GM12878 (cell line): ENCODE results near the gene CACNA2D3. TPM values are rescaled to one million over a fixed set of nuclear protein-coding genes. Genes with fewer than 3 reads are reported as not detected.

Source experiments
- ATAC-seq: fragments of 200-7000 bp; cut with Tn5 transposase; 3 replicates; pipeline ENCODE4 v1.9.1; 2020; ENCODE audit warnings: mild to moderate bottlenecking, moderate library complexity
- BruUV-seq: library from RNA; stranded (reverse); fragments of 400-500 nt; replicated peaks from 2 replicates; lab custom pipeline; 2021; lab: Mats Ljungman, UMichigan
- CTCF ChIA-PET: fragments of 300-600 bp; sonication (Branson Sonifier 250); formaldehyde crosslinking; extraction: SDS; loops from one replicate; lab custom pipeline; 2021; ENCODE audit warnings: inconsistent platforms; lab: Yijun Ruan, JAX
- POLR2A ChIA-PET: fragments of 350-600 bp; formaldehyde crosslinking; extraction: SDS; loops from one replicate; lab custom pipeline; 2021; ENCODE audit warnings: inconsistent platforms; lab: Charles Lee
- RAD21 ChIA-PET: fragments of 300-600 bp; sonication (Branson Sonifier 250); formaldehyde crosslinking; loops from one replicate; lab custom pipeline; 2023; ENCODE audit warnings: antibody characterized with exemption; ENCODE audit not compliant: unreplicated experiment; lab: Charles Lee
- SMC1A ChIA-PET: fragments of 300-600 bp; sonication (Branson Sonifier 250); formaldehyde crosslinking; loops from one replicate; lab custom pipeline; 2023; ENCODE audit not compliant: unreplicated experiment, uncharacterized antibody; lab: Charles Lee
- DNase-seq: peaks from one replicate; pipeline ENCODE4 v3.0.0-alpha.2; 2011; ENCODE audit warnings: low read depth, low spot score
- FAIRE-seq: peaks from 3 replicates; lab custom pipeline; 2011; peaks lifted over from hg19 to GRCh38; lab: Jason Lieb, UNC
- H2AFZ ChIP-seq: 2 replicates; pipeline ENCODE4 v1.6.0; 2011; ENCODE audit warnings: low read depth, low read length, control low read depth; ENCODE audit not compliant: control insufficient read depth
- H3K27ac ChIP-seq: 2 replicates; pipeline ENCODE4 v1.5.1; 2011; ENCODE audit warnings: control low read depth; ENCODE audit not compliant: control insufficient read depth, insufficient read depth
- H3K27me3 ChIP-seq, 2 experiments: replicated peaks in 1 of 2; 2 replicates each; pipeline versions ENCODE4 v1.6.0 to v1.6.1; 2011; ENCODE audit warnings: low read length in 1 of 2; ENCODE audit not compliant: control insufficient read depth in 2 of 2, insufficient read depth in 2 of 2
- H3K36me3 ChIP-seq, 2 experiments: 2 replicates each; pipeline ENCODE4 v1.5.1; 2011; ENCODE audit warnings: low read length in 1 of 2; ENCODE audit not compliant: control insufficient read depth in 2 of 2, insufficient read depth in 2 of 2
- H3K4me1 ChIP-seq: 2 replicates; pipeline ENCODE4 v1.6.1; 2011; ENCODE audit warnings: mild to moderate bottlenecking, low read length, moderate library complexity, mixed read lengths; ENCODE audit not compliant: control insufficient read depth, insufficient read depth
- H3K4me2 ChIP-seq: 2 replicates; pipeline ENCODE4 v1.6.0; 2011; ENCODE audit warnings: control low read depth; ENCODE audit not compliant: control insufficient read depth, insufficient read depth
- H3K4me3 ChIP-seq: fragments of 200-600 bp; sonication (generic); 2 replicates; pipeline ENCODE4 v1.5.1; 2016
- H3K79me2 ChIP-seq: 2 replicates; pipeline ENCODE4 v1.6.0; 2011; ENCODE audit warnings: low read length; ENCODE audit not compliant: control insufficient read depth, insufficient read depth
- H3K9ac ChIP-seq: 2 replicates; pipeline ENCODE4 v1.8.0; 2011; ENCODE audit warnings: low read length, control low read depth, mixed read lengths; ENCODE audit not compliant: control insufficient read depth, insufficient read depth
- H3K9me3 ChIP-seq: replicated peaks from 3 replicates; pipeline ENCODE4 v1.5.1; 2011; ENCODE audit warnings: mild to moderate bottlenecking, low read length; ENCODE audit not compliant: control insufficient read depth, insufficient read depth
- H4K20me1 ChIP-seq: 2 replicates; pipeline ENCODE4 v1.6.0; 2011; ENCODE audit not compliant: control insufficient read depth, insufficient read depth
- BACH1 ChIP-seq: fragments of 450-650 bp; IDR thresholded peaks from 2 replicates; pipeline ENCODE4 v1.6.1; 2017; ENCODE audit warnings: mild to moderate bottlenecking, borderline replicate concordance
- BCLAF1 ChIP-seq: fragments of 450-650 bp; IDR thresholded peaks from 2 replicates; pipeline ENCODE4 v1.6.1; 2017; ENCODE audit warnings: antibody characterized with exemption, mild to moderate bottlenecking, moderate library complexity
- CEBPB ChIP-seq, 2 experiments: fragments of 150-350 bp in 1 of 2; IDR thresholded peaks; 2 replicates each; pipeline ENCODE4 v1.6.1; 2012 to 2014; ENCODE audit warnings: low read depth in 2 of 2, low read length in 2 of 2, borderline replicate concordance in 1 of 2, inconsistent platforms in 1 of 2
- GABPA ChIP-seq: IDR thresholded peaks from 2 replicates; pipeline ENCODE4 v1.6.1; 2014; ENCODE audit warnings: antibody characterized with exemption, low read depth, mild to moderate bottlenecking, inconsistent platforms
- HCFC1 ChIP-seq: fragments of 150-350 bp; IDR thresholded peaks from 2 replicates; pipeline ENCODE4 v1.6.1; 2014; ENCODE audit warnings: low read length
- MAX ChIP-seq: IDR thresholded peaks from 2 replicates; pipeline ENCODE4 v1.6.1; 2012; ENCODE audit warnings: low read depth, low read length, improper control_type of control experiment
- NR2F1 ChIP-seq: fragments of 450-650 bp; conservative IDR thresholded peaks from 2 replicates; pipeline ENCODE4 v1.6.1; 2017; ENCODE audit warnings: mild to moderate bottlenecking
- PML ChIP-seq: IDR thresholded peaks from 2 replicates; pipeline ENCODE4 v1.6.1; 2012; ENCODE audit warnings: low read length, inconsistent platforms
- POLR2AphosphoS5 ChIP-seq: IDR thresholded peaks from 2 replicates; pipeline ENCODE4 v1.6.1; 2011; ENCODE audit warnings: mild to moderate bottlenecking, low read length, inconsistent platforms
- SPI1 ChIP-seq: IDR thresholded peaks from 2 replicates; pipeline ENCODE4 v1.6.1; 2011; ENCODE audit warnings: low read depth, mild to moderate bottlenecking, low read length, moderate library complexity, borderline replicate concordance; ENCODE audit not compliant: insufficient read depth
- YY1 ChIP-seq: IDR thresholded peaks from 2 replicates; pipeline ENCODE4 v1.6.1; 2011; ENCODE audit warnings: low read depth, mild to moderate bottlenecking, low read length
- WGBS: methylation state at CpG from one replicate; pipeline ENCODE4 v1.1.6; 2016; ENCODE audit warnings: low lambda C conversion rate; ENCODE audit not compliant: insufficient replicate concordance, insufficient coverage; ENCODE audit errors: missing lambda C conversion rate; 5-methylcytosine and 5-hydroxymethylcytosine counted together
- in situ Hi-C: fragments of 300-500 bp; cut with MboI; formaldehyde crosslinking; loops from 9 replicates; pipeline ENCODE4 v1.14.3; 2018; ENCODE audit warnings: mixed read lengths
- intact Hi-C: fragments of 100-400 bp; cut with micrococcal nuclease; formaldehyde crosslinking; loops from one replicate; pipeline ENCODE4 v1.14.2; 2022; ENCODE audit not compliant: unreplicated experiment
- polyA plus RNA-seq, 11 experiments: library from polyadenylated mRNA; depleted of rRNA in 4 of 11; unstranded in 6 of 11; stranded (reverse) in 5 of 11; fragments of >200 nt; fragmentation: Nextera tagmentation in 4 of 11; fragmentation: Illumina TruSeq in 1 of 11; extraction: Ambion mirVana in 4 of 11; extraction: Trizol in 1 of 11; gene quantifications; 1 replicate in 1 of 11; 2 replicates in 10 of 11; pipeline versions ENCODE4 v1.2.1 to v1.2.3, GENCODE V29; 2011 to 2016; ENCODE audit warnings: inconsistent platforms in 2 of 11, missing spikeins in 2 of 11, low read depth in 1 of 11
- total RNA-seq, 4 experiments: library from RNA; depleted of rRNA in 3 of 4; stranded (reverse); fragments of >200 nt in 3 of 4; fragmentation: Illumina TruSeq in 1 of 4; extraction: Trizol in 1 of 4; gene quantifications; 2 replicates each; pipeline versions ENCODE4 v1.2.1 to v1.2.3, GENCODE V29; 2013 to 2021
- TF ChIP-seq, protein P1 (sequence below): fragments of 150-350 bp; IDR thresholded peaks from 2 replicates; pipeline ENCODE4 v1.6.1; 2016; ENCODE audit warnings: low read depth, low read length
- TF ChIP-seq, protein P2 (sequence below): fragments of 450-650 bp; IDR thresholded peaks from 2 replicates; pipeline ENCODE4 v1.6.1; 2016; ENCODE audit warnings: mild to moderate bottlenecking

CACNA2D3 gene
- total and polyA plus RNA-seq, 10 of the 15 experiments (the other 5 are each of a cell fraction or from before 2014, with no cell fraction given), result not detected

DNA sequence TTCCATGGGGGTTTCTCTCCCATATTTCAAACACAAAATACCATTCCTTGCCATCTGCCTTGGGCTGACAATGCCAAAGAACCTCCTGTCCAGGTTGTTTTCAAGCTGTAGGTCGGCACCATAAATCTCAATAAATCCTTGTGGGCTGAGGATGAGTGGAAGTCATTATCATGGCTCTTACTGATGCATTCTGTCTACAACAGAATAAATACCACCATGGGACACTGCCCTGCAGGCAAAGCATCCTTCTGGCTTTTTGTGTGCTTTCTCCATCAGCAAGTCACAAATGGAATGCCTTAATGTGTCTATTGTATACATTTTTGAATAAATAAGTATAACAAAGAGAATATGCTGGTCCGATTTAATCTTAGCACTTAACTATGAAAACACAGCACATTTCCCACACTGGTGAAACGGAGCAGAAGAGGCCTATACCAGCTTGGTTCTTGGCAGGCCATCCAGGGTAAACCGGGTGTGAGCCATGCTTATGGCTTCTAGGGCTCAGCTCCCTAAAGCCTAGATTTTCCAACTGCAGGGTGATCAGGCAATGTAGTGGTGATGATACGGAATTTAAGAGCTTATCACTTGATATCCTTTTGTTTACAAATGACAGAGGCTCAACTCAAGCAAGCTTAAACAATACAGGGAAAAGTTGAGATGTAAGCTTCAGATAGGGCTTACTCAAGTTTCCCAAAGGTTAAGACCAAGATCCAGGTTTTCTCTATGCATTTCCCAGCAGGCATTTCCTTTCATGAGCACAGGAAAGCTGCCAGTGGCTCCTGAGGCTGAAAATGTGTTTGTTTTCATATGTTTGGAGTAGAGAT is 938.8 kb downstream of the CACNA2D3 start:
- H4K20me1 ChIP-seq, result no peaks in the 10 kb centered on the region
- TF ChIP-seq GABPA (no peak), HCFC1 (no peak), BACH1 (no peak), BCLAF1 (no peak), YY1 (no peak), NR2F1 (no peak), SPI1 (no peak), POLR2AphosphoS5 (no peak), CEBPB (IDR thresholded peaks at IDR 0.05; ENCODE audit: borderline replicate concordance in 1 of 2, low read depth in 2 of 2, low read length in 2 of 2) (no peak), MAX (no peak), PML (no peak)
- TF ChIP-seq, protein P1, sequence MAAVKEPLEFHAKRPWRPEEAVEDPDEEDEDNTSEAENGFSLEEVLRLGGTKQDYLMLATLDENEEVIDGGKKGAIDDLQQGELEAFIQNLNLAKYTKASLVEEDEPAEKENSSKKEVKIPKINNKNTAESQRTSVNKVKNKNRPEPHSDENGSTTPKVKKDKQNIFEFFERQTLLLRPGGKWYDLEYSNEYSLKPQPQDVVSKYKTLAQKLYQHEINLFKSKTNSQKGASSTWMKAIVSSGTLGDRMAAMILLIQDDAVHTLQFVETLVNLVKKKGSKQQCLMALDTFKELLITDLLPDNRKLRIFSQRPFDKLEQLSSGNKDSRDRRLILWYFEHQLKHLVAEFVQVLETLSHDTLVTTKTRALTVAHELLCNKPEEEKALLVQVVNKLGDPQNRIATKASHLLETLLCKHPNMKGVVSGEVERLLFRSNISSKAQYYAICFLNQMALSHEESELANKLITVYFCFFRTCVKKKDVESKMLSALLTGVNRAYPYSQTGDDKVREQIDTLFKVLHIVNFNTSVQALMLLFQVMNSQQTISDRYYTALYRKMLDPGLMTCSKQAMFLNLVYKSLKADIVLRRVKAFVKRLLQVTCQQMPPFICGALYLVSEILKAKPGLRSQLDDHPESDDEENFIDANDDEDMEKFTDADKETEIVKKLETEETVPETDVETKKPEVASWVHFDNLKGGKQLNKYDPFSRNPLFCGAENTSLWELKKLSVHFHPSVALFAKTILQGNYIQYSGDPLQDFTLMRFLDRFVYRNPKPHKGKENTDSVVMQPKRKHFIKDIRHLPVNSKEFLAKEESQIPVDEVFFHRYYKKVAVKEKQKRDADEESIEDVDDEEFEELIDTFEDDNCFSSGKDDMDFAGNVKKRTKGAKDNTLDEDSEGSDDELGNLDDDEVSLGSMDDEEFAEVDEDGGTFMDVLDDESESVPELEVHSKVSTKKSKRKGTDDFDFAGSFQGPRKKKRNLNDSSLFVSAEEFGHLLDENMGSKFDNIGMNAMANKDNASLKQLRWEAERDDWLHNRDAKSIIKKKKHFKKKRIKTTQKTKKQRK, result no peak
- TF ChIP-seq, protein P2, sequence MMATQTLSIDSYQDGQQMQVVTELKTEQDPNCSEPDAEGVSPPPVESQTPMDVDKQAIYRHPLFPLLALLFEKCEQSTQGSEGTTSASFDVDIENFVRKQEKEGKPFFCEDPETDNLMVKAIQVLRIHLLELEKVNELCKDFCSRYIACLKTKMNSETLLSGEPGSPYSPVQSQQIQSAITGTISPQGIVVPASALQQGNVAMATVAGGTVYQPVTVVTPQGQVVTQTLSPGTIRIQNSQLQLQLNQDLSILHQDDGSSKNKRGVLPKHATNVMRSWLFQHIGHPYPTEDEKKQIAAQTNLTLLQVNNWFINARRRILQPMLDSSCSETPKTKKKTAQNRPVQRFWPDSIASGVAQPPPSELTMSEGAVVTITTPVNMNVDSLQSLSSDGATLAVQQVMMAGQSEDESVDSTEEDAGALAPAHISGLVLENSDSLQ, result no peak
- TF ChIP-seq, all 136 proteins: peak for 0
- ChIA-PET POLR2A (interaction anchor here (0.5 kb wide), 1 partner anchor 194 kb away, joined by 3 read pairs; no protein-coding TSS in a partner anchor), RAD21 (no interaction called here), CTCF (no interaction called here), SMC1A (no interaction called here)
- Histone ChIP-seq H2AFZ (no peak overlapping the region), H3K9ac (no peak overlapping the region), H3K27ac (no peak overlapping the region), H3K36me3 (no peaks in the 10 kb centered on the region), H3K4me3 (no peak overlapping the region), H3K79me2 (no peaks in the 10 kb centered on the region), H3K27me3 (no peaks in the 10 kb centered on the region; a peak in 1 of 4 replicates), H3K4me1 (no peaks in the 10 kb centered on the region), H3K9me3 (no peaks in the 10 kb centered on the region), H3K4me2 (no peak overlapping the region)
- ATAC-seq (no peak), FAIRE-seq (no peak), DNase-seq (no peak)
- intact Hi-C loops, result no loop called here
- in situ Hi-C loops, result no loop called here
- BruUV-seq, result no TSS peak
- WGBS, result 8% methylated on average over 5 of the region's 5 CpGs
